ENCODE data around the gene THOC1.

THOC1 gene

GRCh38 chr18:260547-260946 is 7.3 kb downstream of the THOC1 start:
- FAIRE-seq (no peak), DNase-seq (ENCODE audit: insufficient read length, low spot score) (no peak)
- TF ChIP-seq POLR2AphosphoS5 (IDR thresholded peaks at IDR 0.05; ENCODE audit: low read depth, low read length) (no peak), POU2F2 (IDR thresholded peaks at IDR 0.05; ENCODE audit: low read depth, low read length) (no peak), POLR2A (IDR thresholded peaks at IDR 0.05; ENCODE audit: low read depth, low read length) (no peak), PAX5 (IDR thresholded peaks at IDR 0.05; ENCODE audit: insufficient read depth, low read length, severe bottlenecking) (no peak), SPI1 (IDR thresholded peaks at IDR 0.05; ENCODE audit: low read depth, low read length) (no peak), TAF1 (IDR thresholded peaks at IDR 0.05; ENCODE audit: low read depth, low read length) (no peak)

- DNase-seq (ENCODE audit: insufficient read length, low spot score), result no peak
Measured at GRCh38 chr18:255171-255570, 12.7 kb downstream of the THOC1 start.

DNA sequence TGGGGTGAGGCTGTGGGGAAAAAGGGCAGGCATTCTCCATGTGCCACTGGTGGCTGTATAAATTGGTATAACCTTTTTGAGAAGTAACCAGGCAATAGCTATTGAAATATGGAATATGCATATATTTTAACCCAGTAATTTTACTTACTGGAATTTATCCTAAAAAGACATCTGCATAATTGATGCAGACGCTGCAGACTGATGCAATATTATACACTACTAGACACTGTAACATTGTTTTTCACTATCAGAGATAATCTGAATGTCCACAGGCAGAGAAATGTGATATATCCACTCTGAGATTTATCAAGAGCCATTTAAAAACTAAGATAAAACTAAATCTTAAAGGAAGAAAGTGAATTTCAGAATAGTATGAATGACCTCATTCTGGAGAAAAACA is 14.7 kb downstream of the THOC1 start:
- TF ChIP-seq POLR2AphosphoS5 (IDR thresholded peaks at IDR 0.05; ENCODE audit: low read depth, low read length), result no peak
- TF ChIP-seq POLR2A (IDR thresholded peaks at IDR 0.05; ENCODE audit: low read depth, low read length), result no peak
- no peak for TF ChIP-seq PAX5 (IDR thresholded peaks at IDR 0.05; ENCODE audit: insufficient read depth, low read length, severe bottlenecking)
- TF ChIP-seq TAF1 (IDR thresholded peaks at IDR 0.05; ENCODE audit: low read depth, low read length), result no peak
- no peak for TF ChIP-seq SPI1 (IDR thresholded peaks at IDR 0.05; ENCODE audit: low read depth, low read length)
- TF ChIP-seq POU2F2 (IDR thresholded peaks at IDR 0.05; ENCODE audit: low read depth, low read length), result no peak
- FAIRE-seq (no peak), DNase-seq (ENCODE audit: insufficient read length, low spot score) (no peak)

More at GRCh38 chr18:255171-255570, 12.7 kb downstream of the THOC1 start:
- no peak for FAIRE-seq
- no peak for TF ChIP-seq POLR2AphosphoS5 (IDR thresholded peaks at IDR 0.05; ENCODE audit: low read depth, low read length)
- no peak for TF ChIP-seq PAX5 (IDR thresholded peaks at IDR 0.05; ENCODE audit: insufficient read depth, low read length, severe bottlenecking)
- no peak for TF ChIP-seq POU2F2 (IDR thresholded peaks at IDR 0.05; ENCODE audit: low read depth, low read length)
- TF ChIP-seq POLR2A (IDR thresholded peaks at IDR 0.05; ENCODE audit: low read depth, low read length), result no peak
- no peak for TF ChIP-seq SPI1 (IDR thresholded peaks at IDR 0.05; ENCODE audit: low read depth, low read length)
- no peak for TF ChIP-seq TAF1 (IDR thresholded peaks at IDR 0.05; ENCODE audit: low read depth, low read length)

DNA sequence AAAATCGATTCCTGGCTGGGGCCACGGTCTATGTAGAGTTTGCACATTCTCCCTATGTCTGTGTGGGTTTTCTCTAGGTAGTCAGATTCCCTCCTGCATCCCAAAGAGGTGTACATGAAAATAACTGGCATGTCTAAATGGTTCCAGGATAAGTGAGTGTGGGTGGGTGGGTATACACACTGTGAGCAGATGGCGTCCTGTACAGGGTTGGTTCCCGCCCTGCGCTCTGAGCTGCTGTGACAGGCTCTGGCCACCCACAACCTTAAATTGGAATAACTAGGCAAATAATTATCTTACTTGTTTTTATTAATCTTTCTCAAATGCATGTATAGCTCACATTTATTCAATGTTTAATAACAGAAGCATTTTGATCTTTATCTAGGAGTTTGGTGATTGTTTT is 16.3 kb downstream of the THOC1 start:
- no peak for DNase-seq (ENCODE audit: insufficient read length, low spot score)
- TF ChIP-seq PAX5 (IDR thresholded peaks at IDR 0.05; ENCODE audit: insufficient read depth, low read length, severe bottlenecking), result no peak
- no peak for FAIRE-seq

DNA sequence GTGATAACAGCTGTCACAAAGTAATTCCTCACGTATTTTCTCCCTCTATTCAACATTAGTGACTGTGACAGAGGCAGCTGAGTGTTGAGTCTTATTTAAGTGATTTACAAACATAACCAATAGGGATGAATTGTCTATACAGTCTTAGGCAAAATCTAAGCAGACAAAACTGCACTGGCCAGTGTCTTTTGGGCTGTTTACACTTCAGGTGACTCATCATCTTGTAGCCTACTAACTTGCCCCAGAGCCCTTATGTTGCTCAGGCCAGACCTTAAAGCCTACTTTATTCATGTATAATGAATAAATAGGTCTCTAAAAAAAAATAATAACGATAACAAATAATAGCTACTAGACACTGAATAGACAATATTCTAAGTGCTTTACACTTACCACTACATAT is 17.2 kb downstream of the THOC1 start:
- DNase-seq (ENCODE audit: insufficient read length, low spot score), result no peak
- TF ChIP-seq TAF1 (IDR thresholded peaks at IDR 0.05; ENCODE audit: low read depth, low read length) (no peak), PAX5 (IDR thresholded peaks at IDR 0.05; ENCODE audit: insufficient read depth, low read length, severe bottlenecking) (no peak), POLR2A (IDR thresholded peaks at IDR 0.05; ENCODE audit: low read depth, low read length) (no peak), SPI1 (IDR thresholded peaks at IDR 0.05; ENCODE audit: low read depth, low read length) (no peak), POLR2AphosphoS5 (IDR thresholded peaks at IDR 0.05; ENCODE audit: low read depth, low read length) (no peak), POU2F2 (IDR thresholded peaks at IDR 0.05; ENCODE audit: low read depth, low read length) (no peak)
- no peak for FAIRE-seq

DNA sequence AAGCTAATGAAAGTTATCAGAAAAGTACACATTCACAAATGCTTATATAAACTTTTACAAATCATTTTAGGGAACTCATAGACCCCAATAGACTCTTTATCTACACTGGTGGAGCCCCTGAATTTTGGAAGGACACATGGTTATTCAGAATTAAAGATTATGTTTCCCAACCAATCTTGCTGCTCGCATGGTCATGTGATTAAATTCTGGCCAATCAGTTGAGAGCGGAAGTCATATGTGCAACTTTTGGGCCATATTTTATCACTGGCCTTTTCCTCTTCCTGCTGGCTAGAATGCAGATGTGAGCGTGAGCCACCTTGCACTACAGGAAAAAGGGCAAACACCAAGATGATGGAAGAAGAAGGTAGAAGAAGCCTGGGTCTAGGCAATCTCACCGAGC is 19.8 kb downstream of the THOC1 start:
- TF ChIP-seq POU2F2 (IDR thresholded peaks at IDR 0.05; ENCODE audit: low read depth, low read length), result no peak
- no peak for TF ChIP-seq SPI1 (IDR thresholded peaks at IDR 0.05; ENCODE audit: low read depth, low read length)
- TF ChIP-seq PAX5 (IDR thresholded peaks at IDR 0.05; ENCODE audit: insufficient read depth, low read length, severe bottlenecking), result no peak
- no peak for TF ChIP-seq POLR2AphosphoS5 (IDR thresholded peaks at IDR 0.05; ENCODE audit: low read depth, low read length)
- TF ChIP-seq TAF1 (IDR thresholded peaks at IDR 0.05; ENCODE audit: low read depth, low read length), result no peak
- TF ChIP-seq POLR2A (IDR thresholded peaks at IDR 0.05; ENCODE audit: low read depth, low read length), result no peak
- FAIRE-seq (no peak), DNase-seq (ENCODE audit: insufficient read length, low spot score) (no peak)

GRCh38 chr18:245282-245847 is 22.5 kb downstream of the THOC1 start:
- DNase-seq (ENCODE audit: insufficient read length, low spot score), result no peak
- TF ChIP-seq POU2F2 (IDR thresholded peaks at IDR 0.05; ENCODE audit: low read depth, low read length), result no peak
- no peak for TF ChIP-seq PAX5 (IDR thresholded peaks at IDR 0.05; ENCODE audit: insufficient read depth, low read length, severe bottlenecking)
- TF ChIP-seq TAF1 (IDR thresholded peaks at IDR 0.05; ENCODE audit: low read depth, low read length), result no peak
- TF ChIP-seq SPI1 (IDR thresholded peaks at IDR 0.05; ENCODE audit: low read depth, low read length), result no peak
- TF ChIP-seq POLR2A (IDR thresholded peaks at IDR 0.05; ENCODE audit: low read depth, low read length), result no peak
- TF ChIP-seq POLR2AphosphoS5 (IDR thresholded peaks at IDR 0.05; ENCODE audit: low read depth, low read length), result no peak
- FAIRE-seq, result no peak

- no peak for FAIRE-seq
- no peak for DNase-seq (ENCODE audit: insufficient read length, low spot score)
- TF ChIP-seq POLR2A (IDR thresholded peaks at IDR 0.05; ENCODE audit: low read depth, low read length), result no peak
- no peak for TF ChIP-seq POLR2AphosphoS5 (IDR thresholded peaks at IDR 0.05; ENCODE audit: low read depth, low read length)
- no peak for TF ChIP-seq PAX5 (IDR thresholded peaks at IDR 0.05; ENCODE audit: insufficient read depth, low read length, severe bottlenecking)
- TF ChIP-seq POU2F2 (IDR thresholded peaks at IDR 0.05; ENCODE audit: low read depth, low read length), result no peak
- TF ChIP-seq TAF1 (IDR thresholded peaks at IDR 0.05; ENCODE audit: low read depth, low read length), result no peak
- TF ChIP-seq SPI1 (IDR thresholded peaks at IDR 0.05; ENCODE audit: low read depth, low read length), result no peak
Measured at GRCh38 chr18:240175-240574, 27.7 kb downstream of the THOC1 start.

GRCh38 chr18:231563-231962 is 36.3 kb downstream of the THOC1 start:
- DNase-seq (ENCODE audit: insufficient read length, low spot score) (no peak), FAIRE-seq (no peak)
- TF ChIP-seq TAF1 (IDR thresholded peaks at IDR 0.05; ENCODE audit: low read depth, low read length) (no peak), POU2F2 (IDR thresholded peaks at IDR 0.05; ENCODE audit: low read depth, low read length) (no peak), POLR2A (IDR thresholded peaks at IDR 0.05; ENCODE audit: low read depth, low read length) (no peak), PAX5 (IDR thresholded peaks at IDR 0.05; ENCODE audit: insufficient read depth, low read length, severe bottlenecking) (no peak), POLR2AphosphoS5 (IDR thresholded peaks at IDR 0.05; ENCODE audit: low read depth, low read length) (no peak), SPI1 (IDR thresholded peaks at IDR 0.05; ENCODE audit: low read depth, low read length) (no peak)

DNA sequence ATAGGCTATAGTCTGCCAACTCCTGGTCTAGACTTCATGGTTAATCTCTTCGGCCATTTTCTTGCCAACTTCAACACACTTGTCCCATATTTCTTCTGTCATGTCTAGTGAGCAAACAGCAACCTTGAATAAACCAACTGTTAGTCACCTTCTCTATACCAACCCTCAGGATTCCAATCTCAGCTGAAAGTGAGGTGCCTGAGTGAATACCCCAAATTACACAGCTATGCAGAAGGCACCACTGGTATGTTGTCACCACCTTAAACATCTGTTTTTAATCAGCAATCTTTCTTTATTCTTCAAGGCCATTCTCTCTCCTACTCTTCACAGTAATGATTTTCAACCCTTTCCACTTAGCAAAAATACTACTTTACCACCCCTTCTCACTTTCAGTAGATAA is 39.3 kb downstream of the THOC1 start:
- no peak for TF ChIP-seq TAF1 (IDR thresholded peaks at IDR 0.05; ENCODE audit: low read depth, low read length)
- TF ChIP-seq POLR2AphosphoS5 (IDR thresholded peaks at IDR 0.05; ENCODE audit: low read depth, low read length), result no peak
- no peak for TF ChIP-seq SPI1 (IDR thresholded peaks at IDR 0.05; ENCODE audit: low read depth, low read length)
- TF ChIP-seq POLR2A (IDR thresholded peaks at IDR 0.05; ENCODE audit: low read depth, low read length), result no peak
- no peak for TF ChIP-seq PAX5 (IDR thresholded peaks at IDR 0.05; ENCODE audit: insufficient read depth, low read length, severe bottlenecking)
- TF ChIP-seq POU2F2 (IDR thresholded peaks at IDR 0.05; ENCODE audit: low read depth, low read length), result no peak
- no peak for DNase-seq (ENCODE audit: insufficient read length, low spot score)
- no peak for FAIRE-seq
